SKM-1 treated with dmso at 0.1 percent for 144 hours (cell line): ENCODE measurements around the gene THRA.

Source experiments
- DNase-seq: peaks from one replicate; lab custom pipeline; 2025; ENCODE audit not compliant: unreplicated experiment; lab: John Stamatoyannopoulos, UW

The THRA gene, protein sequence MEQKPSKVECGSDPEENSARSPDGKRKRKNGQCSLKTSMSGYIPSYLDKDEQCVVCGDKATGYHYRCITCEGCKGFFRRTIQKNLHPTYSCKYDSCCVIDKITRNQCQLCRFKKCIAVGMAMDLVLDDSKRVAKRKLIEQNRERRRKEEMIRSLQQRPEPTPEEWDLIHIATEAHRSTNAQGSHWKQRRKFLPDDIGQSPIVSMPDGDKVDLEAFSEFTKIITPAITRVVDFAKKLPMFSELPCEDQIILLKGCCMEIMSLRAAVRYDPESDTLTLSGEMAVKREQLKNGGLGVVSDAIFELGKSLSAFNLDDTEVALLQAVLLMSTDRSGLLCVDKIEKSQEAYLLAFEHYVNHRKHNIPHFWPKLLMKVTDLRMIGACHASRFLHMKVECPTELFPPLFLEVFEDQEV

DNA sequence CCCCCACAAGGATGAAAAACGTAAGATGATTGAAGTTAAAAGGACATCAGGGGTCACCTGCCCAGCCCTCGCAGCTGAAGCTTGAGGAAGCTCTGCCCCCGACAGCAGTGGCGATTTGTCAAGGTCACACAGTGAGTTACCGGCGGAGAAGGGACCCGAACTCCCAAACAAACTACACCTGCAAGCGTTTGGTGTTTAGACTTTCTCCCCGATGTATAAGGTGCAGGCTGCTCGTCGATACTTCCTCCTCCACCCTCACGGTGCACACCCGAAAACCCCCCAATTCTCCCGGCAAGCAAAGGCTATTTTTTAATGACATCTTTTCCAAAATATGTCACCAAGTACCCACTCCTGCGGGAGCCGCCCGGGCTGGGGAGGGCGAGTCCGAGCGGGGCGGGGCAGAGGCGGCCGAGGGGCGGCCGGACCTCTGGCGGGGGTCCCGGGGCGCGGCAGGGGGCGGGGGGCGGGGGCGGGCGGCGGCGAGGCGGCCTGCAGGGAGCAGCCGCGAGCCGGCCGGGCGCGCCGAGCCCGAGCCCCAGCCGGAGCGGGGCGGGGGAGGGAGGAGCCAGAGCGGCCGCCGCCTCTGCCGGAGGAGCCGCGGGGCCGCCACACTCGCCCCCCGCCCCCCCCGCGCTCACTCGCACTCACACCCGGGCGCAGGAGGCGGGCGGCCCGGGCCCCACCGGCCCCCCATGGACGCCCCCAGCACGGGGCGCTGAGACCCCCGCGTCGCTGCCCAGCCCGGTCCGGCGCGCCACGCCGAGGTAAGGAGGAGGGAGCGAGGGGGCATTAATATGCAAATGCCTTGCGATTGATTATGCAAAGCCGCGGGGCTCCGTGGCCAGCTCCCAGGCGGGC, at the start of gene THRA:
Gene THRA, plus strand, starts transcription at position 637 of the 858 bp plus-strand sequence. CDS start 11,524 bp downstream, outside the sequence.
- DNase-seq: peak; percentile 44

DNA sequence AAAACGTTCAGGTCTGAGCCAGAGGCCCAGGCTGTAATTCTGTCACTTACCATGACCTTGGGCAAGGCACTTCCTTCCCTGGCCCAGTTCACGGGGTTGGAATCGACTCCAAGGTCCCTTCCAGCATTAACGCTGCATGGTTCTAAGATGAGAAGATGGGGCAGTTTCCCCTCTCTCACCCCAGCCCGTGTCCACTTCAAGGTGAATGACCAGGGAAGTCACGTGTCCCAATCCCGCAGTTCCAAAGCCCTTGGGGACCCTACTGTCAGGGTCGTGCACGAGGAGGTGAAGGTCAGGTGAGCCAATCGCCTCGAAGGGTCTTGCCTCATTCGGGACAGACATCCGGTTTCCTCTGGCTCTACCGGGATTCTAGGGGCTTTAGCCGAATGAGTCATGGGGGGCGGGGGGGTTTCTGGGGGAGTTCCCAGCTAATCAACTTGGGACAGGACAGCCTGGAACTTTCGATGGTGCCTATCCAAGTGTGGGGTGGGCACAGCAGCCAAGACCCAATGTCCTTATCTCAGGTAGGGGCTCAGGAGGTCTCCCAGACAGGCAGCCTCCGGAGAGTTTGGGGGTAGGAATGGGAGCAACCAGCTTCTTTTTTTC, 48.3 kb upstream of the THRA start:
- DNase-seq: no peak

DNA sequence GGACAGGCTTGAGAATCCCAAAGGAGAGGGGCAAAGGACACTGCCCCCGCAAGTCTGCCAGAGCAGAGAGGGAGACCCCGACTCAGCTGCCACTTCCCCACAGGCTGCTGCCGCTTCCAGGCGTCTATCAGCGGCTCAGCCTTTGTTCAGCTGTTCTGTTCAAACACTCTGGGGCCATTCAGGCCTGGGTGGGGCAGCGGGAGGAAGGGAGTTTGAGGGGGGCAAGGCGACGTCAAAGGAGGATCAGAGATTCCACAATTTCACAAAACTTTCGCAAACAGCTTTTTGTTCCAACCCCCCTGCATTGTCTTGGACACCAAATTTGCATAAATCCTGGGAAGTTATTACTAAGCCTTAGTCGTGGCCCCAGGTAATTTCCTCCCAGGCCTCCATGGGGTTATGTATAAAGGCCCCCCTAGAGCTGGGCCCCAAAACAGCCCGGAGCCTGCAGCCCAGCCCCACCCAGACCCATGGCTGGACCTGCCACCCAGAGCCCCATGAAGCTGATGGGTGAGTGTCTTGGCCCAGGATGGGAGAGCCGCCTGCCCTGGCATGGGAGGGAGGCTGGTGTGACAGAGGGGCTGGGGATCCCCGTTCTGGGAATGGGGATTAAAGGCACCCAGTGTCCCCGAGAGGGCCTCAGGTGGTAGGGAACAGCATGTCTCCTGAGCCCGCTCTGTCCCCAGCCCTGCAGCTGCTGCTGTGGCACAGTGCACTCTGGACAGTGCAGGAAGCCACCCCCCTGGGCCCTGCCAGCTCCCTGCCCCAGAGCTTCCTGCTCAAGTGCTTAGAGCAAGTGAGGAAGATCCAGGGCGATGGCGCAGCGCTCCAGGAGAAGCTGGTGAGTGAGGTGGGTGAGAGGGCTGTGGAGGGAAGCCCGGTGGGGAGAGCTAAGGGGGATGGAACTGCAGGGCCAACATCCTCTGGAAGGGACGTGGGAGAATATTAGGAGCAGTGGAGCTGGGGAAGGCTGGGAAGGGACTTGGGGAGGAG, 47.5 kb upstream of the THRA start, which contains the start of gene CSF3:
Gene CSF3, plus strand, starts transcription at position 436 of the 993 bp plus-strand sequence. Its CDS starts 35 bp downstream, at position 471.
- DNase-seq: no peak

DNA sequence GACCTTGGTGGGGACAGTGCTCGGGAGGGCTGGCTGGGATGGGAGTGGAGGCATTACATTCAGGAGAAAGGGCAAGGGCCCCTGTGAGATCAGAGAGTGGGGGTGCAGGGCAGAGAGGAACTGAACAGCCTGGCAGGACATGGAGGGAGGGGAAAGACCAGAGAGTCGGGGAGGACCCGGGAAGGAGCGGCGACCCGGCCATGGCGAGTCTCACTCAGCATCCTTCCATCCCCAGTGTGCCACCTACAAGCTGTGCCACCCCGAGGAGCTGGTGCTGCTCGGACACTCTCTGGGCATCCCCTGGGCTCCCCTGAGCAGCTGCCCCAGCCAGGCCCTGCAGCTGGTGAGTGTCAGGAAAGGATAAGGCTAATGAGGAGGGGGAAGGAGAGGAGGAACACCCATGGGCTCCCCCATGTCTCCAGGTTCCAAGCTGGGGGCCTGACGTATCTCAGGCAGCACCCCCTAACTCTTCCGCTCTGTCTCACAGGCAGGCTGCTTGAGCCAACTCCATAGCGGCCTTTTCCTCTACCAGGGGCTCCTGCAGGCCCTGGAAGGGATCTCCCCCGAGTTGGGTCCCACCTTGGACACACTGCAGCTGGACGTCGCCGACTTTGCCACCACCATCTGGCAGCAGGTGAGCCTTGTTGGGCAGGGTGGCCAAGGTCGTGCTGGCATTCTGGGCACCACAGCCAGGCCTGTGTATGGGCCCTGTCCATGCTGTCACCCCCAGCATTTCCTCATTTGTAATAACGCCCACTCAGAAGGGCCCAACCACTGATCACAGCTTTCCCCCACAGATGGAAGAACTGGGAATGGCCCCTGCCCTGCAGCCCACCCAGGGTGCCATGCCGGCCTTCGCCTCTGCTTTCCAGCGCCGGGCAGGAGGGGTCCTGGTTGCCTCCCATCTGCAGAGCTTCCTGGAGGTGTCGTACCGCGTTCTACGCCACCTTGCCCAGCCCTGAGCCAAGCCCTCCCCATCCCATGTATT, 46.5 kb upstream of the THRA start:
- DNase-seq: no peak

DNA sequence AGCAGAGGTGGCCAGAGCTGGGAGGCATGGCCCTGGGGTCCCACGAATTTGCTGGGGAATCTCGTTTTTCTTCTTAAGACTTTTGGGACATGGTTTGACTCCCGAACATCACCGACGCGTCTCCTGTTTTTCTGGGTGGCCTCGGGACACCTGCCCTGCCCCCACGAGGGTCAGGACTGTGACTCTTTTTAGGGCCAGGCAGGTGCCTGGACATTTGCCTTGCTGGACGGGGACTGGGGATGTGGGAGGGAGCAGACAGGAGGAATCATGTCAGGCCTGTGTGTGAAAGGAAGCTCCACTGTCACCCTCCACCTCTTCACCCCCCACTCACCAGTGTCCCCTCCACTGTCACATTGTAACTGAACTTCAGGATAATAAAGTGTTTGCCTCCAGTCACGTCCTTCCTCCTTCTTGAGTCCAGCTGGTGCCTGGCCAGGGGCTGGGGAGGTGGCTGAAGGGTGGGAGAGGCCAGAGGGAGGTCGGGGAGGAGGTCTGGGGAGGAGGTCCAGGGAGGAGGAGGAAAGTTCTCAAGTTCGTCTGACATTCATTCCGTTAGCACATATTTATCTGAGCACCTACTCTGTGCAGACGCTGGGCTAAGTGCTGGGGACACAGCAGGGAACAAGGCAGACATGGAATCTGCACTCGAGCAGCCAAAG, 45.2 kb upstream of the THRA start:
- DNase-seq: no peak

DNA sequence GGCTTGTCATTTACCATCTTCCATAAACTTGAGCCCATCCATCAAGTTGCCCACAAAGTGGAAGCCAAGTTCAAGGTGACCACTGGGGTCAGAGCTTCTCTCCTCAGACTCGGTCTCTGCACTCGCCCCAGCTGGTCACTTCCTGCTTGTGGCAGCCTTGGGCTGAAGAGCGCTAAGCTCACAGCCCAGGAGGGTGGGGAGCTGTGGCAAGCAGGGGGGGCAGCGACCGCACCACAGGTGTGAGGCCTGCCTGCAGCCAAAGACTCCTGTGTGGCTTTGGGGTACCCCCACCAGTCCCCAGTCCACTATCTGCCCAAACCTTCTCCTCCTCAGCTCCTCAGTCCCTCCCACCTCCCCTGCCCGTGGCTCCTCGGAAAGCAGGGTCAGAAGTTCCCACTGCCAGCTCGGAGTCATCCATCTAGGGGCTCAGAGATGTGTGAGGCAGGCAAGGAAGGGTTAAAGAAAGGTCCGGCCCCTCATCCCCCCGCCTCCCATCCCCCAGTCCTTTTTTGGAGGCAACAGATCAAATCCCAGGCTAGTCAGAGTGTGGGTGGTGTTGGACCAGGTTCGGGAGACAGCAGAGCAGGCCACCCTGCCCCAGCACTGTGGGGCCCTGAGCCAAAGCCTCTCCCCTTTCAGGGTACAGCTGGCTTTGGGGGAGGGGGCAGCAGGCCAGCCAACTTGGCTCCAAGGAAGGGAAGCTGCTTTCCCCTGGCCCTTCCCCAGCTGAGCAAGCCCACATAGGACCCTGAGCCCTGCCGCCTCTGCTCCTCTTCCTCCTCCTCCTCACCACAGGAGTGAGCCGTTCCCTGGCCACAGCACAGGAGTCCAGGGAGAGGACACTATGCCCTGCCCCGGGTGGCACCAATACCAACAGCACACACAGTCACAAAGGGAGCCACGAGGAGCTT, 44.3 kb upstream of the THRA start:
- no peak for DNase-seq

DNA sequence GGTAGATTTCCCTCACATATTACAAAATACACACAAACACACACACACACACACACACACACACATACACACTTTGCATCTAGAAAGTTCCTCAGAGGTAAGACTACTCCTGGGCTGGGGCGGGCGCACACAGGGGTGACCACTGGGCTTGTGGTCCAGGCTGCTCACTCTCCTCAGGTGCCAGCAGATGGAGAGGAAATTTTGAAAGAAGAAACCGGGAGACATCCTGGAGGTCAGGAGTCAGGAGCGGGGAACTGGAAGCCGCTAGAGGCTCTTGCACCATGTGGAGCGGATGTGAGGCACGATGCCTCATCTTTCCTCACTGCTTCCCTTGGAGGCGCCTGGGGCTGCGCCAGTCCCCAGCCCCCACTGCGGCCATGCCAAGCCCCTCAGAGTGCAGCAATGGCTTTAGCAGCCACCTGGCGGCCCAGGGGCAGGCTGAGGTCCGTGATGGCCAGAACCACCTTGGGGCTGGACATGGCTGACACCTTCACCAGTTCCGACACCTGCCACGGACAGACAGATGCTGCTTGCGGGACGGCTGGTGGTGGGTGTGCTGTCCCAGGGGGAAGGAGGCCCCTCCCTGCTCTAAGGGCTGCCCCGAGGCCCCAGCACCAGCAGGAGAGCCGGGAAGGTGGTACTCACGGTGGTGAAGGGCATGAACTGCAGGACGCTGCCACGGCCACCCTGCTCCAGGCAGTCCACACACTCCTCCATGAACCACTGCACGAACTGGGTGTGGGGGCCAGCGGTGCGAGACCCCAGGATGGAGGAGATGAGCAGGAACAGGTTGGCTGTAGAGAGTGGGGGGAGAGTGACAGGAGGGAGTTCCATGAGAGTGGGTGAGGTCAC, 43.4 kb upstream of the THRA start:
- DNase-seq: no peak

DNA sequence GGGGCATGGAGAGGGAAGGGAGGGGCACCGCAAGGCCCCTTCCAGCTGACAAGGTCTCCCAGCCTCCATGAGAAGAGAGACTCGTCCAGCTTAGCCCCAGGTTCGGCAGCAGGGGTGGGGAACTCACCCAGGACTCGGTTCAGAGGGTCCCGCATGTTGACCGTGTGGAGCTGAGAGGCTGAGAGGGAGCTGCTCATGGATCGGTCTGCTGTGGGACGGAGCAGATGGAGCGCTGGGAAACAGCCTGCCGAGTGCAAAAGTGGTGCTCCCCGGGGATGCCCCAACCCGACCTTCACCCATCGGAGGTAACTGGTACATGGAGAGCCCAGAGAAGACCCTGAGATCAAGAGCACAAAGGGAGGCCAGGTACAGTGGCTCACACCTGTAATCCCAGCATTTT, 42.6 kb upstream of the THRA start:
- no peak for DNase-seq

DNA sequence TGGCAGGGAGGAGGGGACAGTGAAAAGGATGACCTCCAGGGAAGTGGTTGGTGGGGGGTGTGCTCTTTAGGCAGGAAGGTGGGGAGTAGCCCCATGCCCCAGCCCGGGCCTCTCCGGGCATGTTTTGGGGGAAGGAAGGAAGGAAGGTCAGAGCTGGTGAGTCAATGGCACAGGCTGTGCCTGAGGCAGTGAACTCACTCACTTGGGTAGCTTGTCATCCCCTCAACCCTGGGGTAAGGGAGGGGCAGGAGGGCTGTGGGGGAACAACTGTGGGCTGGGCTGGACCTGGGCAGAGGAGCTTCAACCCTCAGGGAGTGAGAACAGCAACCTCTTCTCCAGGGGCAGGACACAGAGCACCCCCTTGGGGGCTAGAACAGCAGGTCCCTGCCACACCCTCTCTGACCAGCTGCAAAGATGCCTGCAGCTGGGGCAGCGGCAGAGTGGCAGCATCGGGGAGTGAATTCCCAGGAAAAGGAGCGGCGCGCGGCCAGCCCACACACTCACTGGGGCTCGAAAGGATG, 41.3 kb upstream of the THRA start:
- DNase-seq: no peak

DNA sequence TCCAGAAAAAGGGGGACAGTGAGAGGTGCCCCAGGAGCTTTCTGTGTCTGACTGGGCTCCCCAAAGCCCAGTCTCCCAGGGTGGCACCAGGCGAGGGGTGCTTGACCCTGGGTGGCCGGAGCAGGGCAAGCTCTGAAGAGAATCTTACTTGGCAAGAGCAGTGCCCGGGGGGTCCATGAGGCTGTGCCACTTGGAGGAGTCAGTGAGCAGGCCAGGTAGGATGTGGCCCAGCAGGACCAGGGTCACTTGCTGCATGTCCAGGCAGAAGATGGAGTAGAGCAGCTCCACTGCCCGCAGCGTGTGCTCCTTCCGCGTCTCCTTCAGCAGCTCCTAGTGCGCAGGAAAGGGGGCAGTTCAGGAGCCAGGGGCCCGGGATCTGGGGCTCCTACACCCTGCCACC, 40.3 kb upstream of the THRA start:
- no peak for DNase-seq

DNA sequence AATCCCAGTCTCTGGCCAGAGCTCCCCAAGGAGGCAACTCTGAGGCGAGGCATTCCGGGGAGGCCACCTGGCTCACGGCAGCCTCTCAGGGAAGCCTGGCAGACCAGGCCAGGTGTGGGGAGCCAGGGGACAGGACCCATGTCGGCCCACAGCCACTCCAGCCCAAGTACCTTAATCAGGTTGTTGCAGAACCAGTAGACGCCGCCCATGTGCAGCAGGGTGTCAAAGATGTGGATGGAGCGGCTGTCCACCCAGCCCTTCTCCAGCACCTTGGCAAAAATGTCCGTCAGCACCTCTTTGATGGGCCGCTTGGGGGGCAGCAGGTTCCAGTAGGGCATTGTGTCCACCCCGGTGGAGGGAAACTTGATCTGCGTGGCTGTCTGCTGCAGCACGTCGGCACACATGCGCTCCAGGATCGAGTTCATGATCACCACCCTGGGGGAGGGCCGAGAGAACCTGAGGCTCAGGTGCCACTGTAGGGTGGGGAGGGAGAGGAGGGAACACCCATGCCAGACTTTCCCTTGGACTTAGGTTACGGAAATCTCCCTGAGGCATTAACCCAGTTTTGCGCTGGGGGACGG, 39.7 kb upstream of the THRA start:
- no peak for DNase-seq

DNA sequence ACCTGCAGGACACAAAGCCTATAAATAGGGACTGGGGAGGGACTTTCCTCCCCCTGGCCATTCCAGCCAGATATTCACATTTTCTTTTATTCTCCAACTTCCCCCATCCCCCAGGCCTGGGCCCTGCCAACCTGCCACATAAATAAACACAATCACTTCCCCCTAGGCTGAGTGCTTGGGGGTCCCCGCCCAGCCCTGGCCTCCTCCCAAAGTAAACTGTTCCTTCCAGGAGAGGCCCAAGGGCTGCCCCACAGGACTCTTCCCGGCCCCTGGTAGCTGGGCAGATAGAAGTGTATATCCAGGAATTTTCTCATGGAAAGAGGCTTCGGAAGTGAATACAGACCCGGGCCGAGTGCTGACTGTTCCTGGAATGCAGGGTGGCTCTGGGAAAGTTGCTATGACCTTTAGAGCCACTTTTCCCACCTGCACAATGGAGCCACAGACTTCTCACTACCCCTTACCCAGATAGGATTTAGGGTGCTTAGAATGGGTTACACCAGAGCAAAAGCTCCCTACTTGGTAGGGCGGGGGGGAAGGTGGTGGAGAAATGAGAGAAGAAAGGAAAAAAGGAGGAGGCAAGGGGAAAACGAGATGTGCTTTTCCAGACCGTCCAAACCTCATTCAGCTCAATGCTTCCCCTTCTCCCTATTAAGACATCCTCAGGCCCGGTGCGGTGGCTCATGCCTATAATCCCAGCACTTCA, 39.0 kb upstream of the THRA start:
- DNase-seq: no peak

DNA sequence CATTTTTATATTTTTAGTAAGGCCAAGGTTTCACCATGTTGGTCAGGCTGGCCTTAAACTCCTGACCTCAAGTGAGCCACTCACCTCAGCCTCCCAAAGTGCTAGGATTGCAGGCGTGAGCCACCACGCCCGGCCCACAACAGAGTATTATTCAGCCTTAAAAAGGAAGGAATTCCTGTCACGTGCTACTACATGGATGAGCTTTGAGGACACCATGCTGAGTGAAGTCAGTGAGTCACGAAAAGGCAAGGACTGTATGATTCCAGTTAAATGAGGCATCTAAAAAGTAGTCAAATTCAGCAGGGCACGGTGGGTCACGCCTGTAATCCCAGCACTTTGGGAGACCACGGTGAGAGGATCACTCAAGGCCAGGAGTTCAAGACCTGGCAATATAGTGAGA, 37.9 kb upstream of the THRA start:
- DNase-seq: no peak

DNA sequence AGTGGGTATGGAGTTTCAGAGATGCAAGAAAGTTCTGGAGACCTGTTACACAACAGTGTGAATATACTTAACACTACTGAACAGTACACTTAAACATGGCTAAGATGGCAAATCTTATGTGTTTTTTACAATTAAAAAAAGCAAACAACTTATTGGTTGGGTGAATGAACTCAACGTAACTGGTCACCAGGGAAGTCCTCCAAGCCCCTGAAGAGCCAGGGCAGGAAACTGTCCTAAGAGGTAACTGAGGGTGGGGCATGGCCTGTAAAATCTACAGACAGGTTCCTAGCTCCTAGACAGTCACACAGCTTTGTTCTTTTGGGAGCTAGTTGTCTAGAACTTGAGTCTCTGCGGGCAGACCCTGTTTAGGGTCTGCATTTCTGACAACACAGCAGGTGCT, 37.2 kb upstream of the THRA start:
- DNase-seq: no peak

DNA sequence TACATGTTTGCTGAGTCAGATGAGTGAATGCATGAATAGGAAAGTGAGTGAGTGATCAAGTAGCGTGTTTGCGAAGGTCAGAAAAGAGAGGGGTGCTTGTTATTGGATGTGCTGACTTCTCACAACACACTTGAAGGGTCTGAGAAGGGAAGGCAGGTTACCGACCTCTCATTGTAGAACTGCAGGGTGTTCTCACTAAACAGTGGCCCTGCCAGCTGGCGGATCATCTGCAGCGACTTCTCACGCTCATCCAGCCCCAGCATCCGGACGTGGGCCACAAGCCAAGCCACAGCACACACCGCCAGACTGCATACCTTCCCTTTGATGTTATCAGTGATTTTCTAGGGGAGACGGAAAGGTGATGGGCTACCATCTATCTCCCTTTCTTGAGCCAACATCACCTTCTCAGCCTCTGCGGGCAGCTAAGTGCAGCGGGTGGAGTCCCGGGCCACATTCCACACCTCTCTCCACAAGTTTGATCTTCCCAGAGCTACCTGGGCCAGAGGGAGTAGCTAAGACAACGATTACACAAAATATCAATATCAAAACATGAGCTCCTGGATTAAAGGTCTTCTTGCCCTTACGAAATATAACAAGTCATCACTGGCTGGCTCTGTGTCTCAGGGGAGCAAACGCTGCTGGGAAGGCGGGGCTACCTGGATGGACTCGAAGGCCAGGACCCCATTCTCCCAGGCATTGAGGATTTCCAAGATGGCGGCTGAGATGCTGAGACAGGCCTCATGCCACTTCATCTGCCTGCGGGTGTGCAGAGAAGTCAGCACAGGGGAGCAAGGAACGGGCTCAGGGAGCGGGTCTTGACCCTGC, 36.6 kb upstream of the THRA start:
- DNase-seq: no peak
